GM19193 (cell line): Measurements from ENCODE around the gene ZNF189.
"Not testable (repeated sequence)": the region's sequence is repeated elsewhere in the genome, so short reads cannot be mapped to it uniquely, and the experiment has no call there.

ENCODE experiments used
- POLR2A ChIP-seq: IDR thresholded peaks from 4 replicates; pipeline ENCODE4 v1.6.1; 2011; ENCODE audit not compliant: insufficient read depth, insufficient read length; ENCODE audit errors: extremely low read depth

The ZNF189 gene

GRCh38 chr9:101369884-101370531, 28.6 kb upstream of the ZNF189 start:
- no peak for TF ChIP-seq POLR2A

- TF ChIP-seq POLR2A = no peak
Measured at GRCh38 chr9:101371813-101372212, 26.8 kb upstream of the ZNF189 start.

- no peak for TF ChIP-seq POLR2A
Measured at GRCh38 chr9:101372327-101373118, 26.1 kb upstream of the ZNF189 start.

- TF ChIP-seq POLR2A = no peak
Measured at GRCh38 chr9:101375546-101375945, 23.1 kb upstream of the ZNF189 start.

GRCh38 chr9:101376111-101376848, 22.4 kb upstream of the ZNF189 start:
- TF ChIP-seq POLR2A = no peak

- no peak for TF ChIP-seq POLR2A
Measured at GRCh38 chr9:101380295-101380694, 18.4 kb upstream of the ZNF189 start.

GRCh38 chr9:101381118-101381517, 17.5 kb upstream of the ZNF189 start:
- TF ChIP-seq POLR2A = no peak

GRCh38 chr9:101381833-101382342, 16.8 kb upstream of the ZNF189 start:
- TF ChIP-seq POLR2A = no peak

- no peak for TF ChIP-seq POLR2A
Measured at GRCh38 chr9:101383361-101383760, 15.3 kb upstream of the ZNF189 start.

- TF ChIP-seq POLR2A = not testable (repeated sequence)
Measured at GRCh38 chr9:101384873-101385536, 13.6 kb upstream of the ZNF189 start, which contains the start of gene BAAT. Gene BAAT, minus strand, starts transcription at chr9:101385006. Its CDS starts 13,602 bp downstream, at chr9:101371404.

- TF ChIP-seq POLR2A = no peak
Measured at GRCh38 chr9:101387871-101388506, 10.7 kb upstream of the ZNF189 start.

- no peak for TF ChIP-seq POLR2A
Measured at GRCh38 chr9:101388507-101388993, 10.1 kb upstream of the ZNF189 start.

- no peak for TF ChIP-seq POLR2A
Measured at GRCh38 chr9:101393135-101393534, 5.5 kb upstream of the ZNF189 start.

GRCh38 chr9:101394687-101395086, 4.0 kb upstream of the ZNF189 start:
- TF ChIP-seq POLR2A = no peak

- TF ChIP-seq POLR2A = no peak
Measured at GRCh38 chr9:101397746-101398067, 944 bp upstream of the ZNF189 start.
